Skeletal muscle tissue (tissue), 1 donor: ENCODE data around the gene MFGE8. TPM values are rescaled to one million over a fixed set of nuclear protein-coding genes. Genes with fewer than 3 reads are reported as not detected.

ENCODE experiments used
- total RNA-seq: library from RNA; depleted of rRNA; stranded (reverse); fragments of >200 nt; gene quantifications from one replicate; pipeline ENCODE4 v1.2.3, GENCODE V29; 2014

Gene MFGE8
- total RNA-seq, 1 donor from 2014 or later = 35.0 TPM

Other genes with a start within 250 kb of the MFGE8 start
- 13.6 TPM for gene ACAN, start 109.9 kb downstream of the MFGE8 start, total RNA-seq
- gene HAPLN3, start 17.8 kb downstream of the MFGE8 start, total RNA-seq = 6.3 TPM
- gene ABHD2, start 175.1 kb upstream of the MFGE8 start, total RNA-seq = 23.0 TPM